HepG2 (cell line): ENCODE data around the gene NUSAP1. TPM values are rescaled to one million over a fixed set of nuclear protein-coding genes. Genes with fewer than 3 reads are reported as not detected.

ENCODE experiments used
- ASH2L ChIP-seq: fragments of 300-600, 200-600 bp; sonication (generic); IDR thresholded peaks from 2 replicates; pipeline ENCODE4 v1.7.0; 2017; ENCODE audit warnings: low read depth, mild to moderate bottlenecking, moderate library complexity, mixed read lengths, low read length; ENCODE audit not compliant: insufficient read length
- CBX5 ChIP-seq: sonication (generic); formaldehyde crosslinking; IDR thresholded peaks from 2 replicates; pipeline ENCODE4 v1.4.0; 2020; ENCODE audit warnings: missing genetic modification reagents, borderline replicate concordance
- FLYWCH1 ChIP-seq: sonication (generic); formaldehyde crosslinking; IDR thresholded peaks from 2 replicates; pipeline ENCODE4 v1.8.1; 2023; ENCODE audit warnings: mild to moderate bottlenecking, missing genetic modification reagents
- HCFC1 ChIP-seq: fragments of 150-350 bp; IDR thresholded peaks from 2 replicates; pipeline ENCODE4 v1.6.1; 2014; ENCODE audit warnings: low read depth, low read length
- HNRNPLL ChIP-seq: fragments of 200-400 bp; formaldehyde crosslinking; IDR thresholded peaks from 2 replicates; pipeline ENCODE4 v1.6.1; 2017; ENCODE audit warnings: mild to moderate bottlenecking, low read depth, low read length; ENCODE audit not compliant: poor library complexity, severe bottlenecking
- NFKBIZ ChIP-seq: IDR thresholded peaks from 2 replicates; pipeline ENCODE4 v1.6.1; 2018; ENCODE audit warnings: missing genetic modification reagents, missing compliant biosample characterization
- SRF ChIP-seq: IDR thresholded peaks from 2 replicates; pipeline ENCODE4 v1.6.1; 2011; ENCODE audit warnings: mild to moderate bottlenecking, low read depth, low read length, moderate library complexity
- WIZ ChIP-seq: sonication (generic); formaldehyde crosslinking; IDR thresholded peaks from 2 replicates; pipeline ENCODE4 v1.5.1; 2020; ENCODE audit warnings: mild to moderate bottlenecking, missing genetic modification reagents
- ZBTB38 ChIP-seq: sonication (generic); formaldehyde crosslinking; IDR thresholded peaks from 2 replicates; pipeline ENCODE4 v1.5.1; 2020; ENCODE audit warnings: mild to moderate bottlenecking, missing genetic modification reagents
- ZBTB7B ChIP-seq: sonication (generic); formaldehyde crosslinking; IDR thresholded peaks from 2 replicates; pipeline ENCODE4 v1.4.0; 2020; ENCODE audit warnings: missing genetic modification reagents
- ZFP82 ChIP-seq: sonication (generic); formaldehyde crosslinking; IDR thresholded peaks from 2 replicates; pipeline ENCODE4 v1.5.1; 2020; ENCODE audit warnings: mild to moderate bottlenecking, missing genetic modification reagents, borderline replicate concordance
- ZNF329 ChIP-seq: sonication (generic); formaldehyde crosslinking; IDR thresholded peaks from 2 replicates; pipeline ENCODE4 v1.9.0; 2021; ENCODE audit warnings: low read depth, mild to moderate bottlenecking, missing genetic modification reagents
- ZNF567 ChIP-seq: sonication (generic); formaldehyde crosslinking; IDR thresholded peaks from 2 replicates; pipeline ENCODE4 v1.8.1; 2023; ENCODE audit warnings: mild to moderate bottlenecking, missing genetic modification reagents, borderline replicate concordance
- polyA plus RNA-seq, 8 experiments: library from polyadenylated mRNA; depleted of rRNA in 3 of 8; stranded (reverse) in 7 of 8; unstranded in 1 of 8; fragments of >200 nt; fragmentation: Illumina TruSeq in 4 of 8; extraction: Trizol in 4 of 8; gene quantifications; 2 replicates each; pipeline versions ENCODE4 v1.2.1 to v1.2.3, GENCODE V29; 2011 to 2016; ENCODE audit warnings: low read depth in 4 of 8, missing spikeins in 1 of 8, mixed read lengths in 1 of 8; ENCODE audit not compliant: insufficient read depth in 1 of 8
- total RNA-seq, 5 experiments: library from RNA; depleted of rRNA; stranded (reverse); fragments of >200 nt; fragmentation: Illumina TruSeq; extraction: Trizol; gene quantifications; 2 replicates each; pipeline ENCODE4 v1.2.3, GENCODE V29; 2016; ENCODE audit warnings: low read depth in 1 of 5
- TF ChIP-seq, protein P1 (sequence below): sonication (generic); formaldehyde crosslinking; IDR thresholded peaks from 2 replicates; pipeline ENCODE4 v1.4.0; 2020; ENCODE audit warnings: mild to moderate bottlenecking, missing genetic modification reagents
- TF ChIP-seq, protein P2 (sequence below): sonication (generic); formaldehyde crosslinking; IDR thresholded peaks from 2 replicates; pipeline ENCODE4 v1.8.1; 2023; ENCODE audit warnings: mild to moderate bottlenecking, moderate library complexity, missing genetic modification reagents
- TF ChIP-seq, protein P3 (sequence below): sonication (generic); formaldehyde crosslinking; IDR thresholded peaks from 2 replicates; pipeline ENCODE4 v1.4.0; 2020; ENCODE audit warnings: missing genetic modification reagents, mild to moderate bottlenecking, borderline replicate concordance
- TF ChIP-seq, protein P4 (sequence below): sonication (generic); formaldehyde crosslinking; IDR thresholded peaks from 2 replicates; pipeline ENCODE4 v1.4.0; 2020; ENCODE audit warnings: missing genetic modification reagents
- TF ChIP-seq, protein P5 (sequence below): sonication (generic); formaldehyde crosslinking; IDR thresholded peaks from 2 replicates; pipeline ENCODE4 v1.5.1; 2020; ENCODE audit warnings: mild to moderate bottlenecking, missing genetic modification reagents, borderline replicate concordance

NUSAP1 gene
- total and polyA plus RNA-seq, 2 of the 13 experiments (the other 11 are each of a cell fraction or from before 2014, with no cell fraction given) = 59.5 to 106 TPM

DNA sequence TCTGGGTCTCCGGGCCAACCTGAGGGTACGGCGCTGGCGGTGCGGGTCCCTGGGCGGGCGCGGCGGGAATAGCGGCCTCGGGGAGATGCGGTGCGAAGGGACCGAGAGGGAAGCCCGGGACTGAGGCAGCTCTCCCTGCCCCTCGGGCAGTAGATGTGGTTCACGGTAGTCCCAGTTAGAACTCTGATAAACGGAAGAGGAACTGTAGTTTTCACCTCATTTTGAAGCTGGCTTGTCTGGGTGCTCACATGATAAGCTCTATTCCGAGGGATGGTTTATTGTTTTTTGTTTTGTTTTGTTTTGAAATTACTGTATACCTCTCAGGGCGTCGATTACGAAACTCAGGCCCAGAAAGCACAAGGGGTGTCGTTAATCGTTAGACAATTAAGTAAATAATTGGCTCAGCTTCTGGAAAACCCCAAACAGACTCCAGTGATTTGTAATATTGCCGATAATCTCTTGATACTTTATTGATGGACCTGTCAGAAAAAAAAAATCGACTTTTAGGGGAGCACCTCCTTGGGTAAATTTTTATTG lies 413 bp downstream of the NUSAP1 start (continued):
- TF ChIP-seq ZNF567 (CRISPR knock-in tag) (0 out of 2 replicates have a peak, but pooled peaks have one; percentile 38), ASH2L (peak; percentile 42), ZNF329 (CRISPR knock-in tag) (no peak), ZBTB7B (CRISPR knock-in tag) (0 out of 2 replicates have a peak, but pooled peaks have one; percentile 14), NFKBIZ (CRISPR knock-in tag) (no peak), SRF (no peak), FLYWCH1 (CRISPR knock-in tag) (0 out of 2 replicates have a peak, but pooled peaks have one; percentile 5), ZFP82 (0 out of 2 replicates have a peak, but pooled peaks have one; percentile 52), WIZ (no peak), ZBTB38 (CRISPR knock-in tag) (no peak), CBX5 (CRISPR knock-in tag) (0 out of 2 replicates have a peak, but pooled peaks have one; percentile 38), HNRNPLL (peak; percentile 77), HCFC1 (no peak)
- TF ChIP-seq, protein P1, sequence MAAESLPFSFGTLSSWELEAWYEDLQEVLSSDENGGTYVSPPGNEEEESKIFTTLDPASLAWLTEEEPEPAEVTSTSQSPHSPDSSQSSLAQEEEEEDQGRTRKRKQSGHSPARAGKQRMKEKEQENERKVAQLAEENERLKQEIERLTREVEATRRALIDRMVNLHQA (CRISPR knock-in tag) = no peak
- TF ChIP-seq, protein P2, sequence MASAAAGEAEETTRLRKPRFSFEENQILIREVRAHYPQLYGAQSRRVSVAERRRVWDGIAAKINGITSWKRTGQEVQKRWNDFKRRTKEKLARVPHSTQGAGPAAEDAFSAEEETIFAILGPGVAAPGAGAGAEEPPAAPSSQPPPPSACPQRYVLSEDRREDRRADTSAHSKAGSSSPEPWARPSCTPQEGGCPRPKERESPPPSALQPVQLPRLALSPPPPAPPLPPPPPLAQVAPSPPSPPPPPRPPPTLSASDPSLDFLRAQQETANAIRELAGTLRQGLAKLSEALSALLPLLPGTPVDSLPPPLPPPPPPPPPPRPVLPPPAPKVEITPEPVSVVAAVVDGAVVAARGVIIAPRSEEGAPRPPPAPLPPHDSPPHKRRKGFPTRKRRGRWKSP (CRISPR knock-in tag) = no peak
- TF ChIP-seq, protein P3, sequence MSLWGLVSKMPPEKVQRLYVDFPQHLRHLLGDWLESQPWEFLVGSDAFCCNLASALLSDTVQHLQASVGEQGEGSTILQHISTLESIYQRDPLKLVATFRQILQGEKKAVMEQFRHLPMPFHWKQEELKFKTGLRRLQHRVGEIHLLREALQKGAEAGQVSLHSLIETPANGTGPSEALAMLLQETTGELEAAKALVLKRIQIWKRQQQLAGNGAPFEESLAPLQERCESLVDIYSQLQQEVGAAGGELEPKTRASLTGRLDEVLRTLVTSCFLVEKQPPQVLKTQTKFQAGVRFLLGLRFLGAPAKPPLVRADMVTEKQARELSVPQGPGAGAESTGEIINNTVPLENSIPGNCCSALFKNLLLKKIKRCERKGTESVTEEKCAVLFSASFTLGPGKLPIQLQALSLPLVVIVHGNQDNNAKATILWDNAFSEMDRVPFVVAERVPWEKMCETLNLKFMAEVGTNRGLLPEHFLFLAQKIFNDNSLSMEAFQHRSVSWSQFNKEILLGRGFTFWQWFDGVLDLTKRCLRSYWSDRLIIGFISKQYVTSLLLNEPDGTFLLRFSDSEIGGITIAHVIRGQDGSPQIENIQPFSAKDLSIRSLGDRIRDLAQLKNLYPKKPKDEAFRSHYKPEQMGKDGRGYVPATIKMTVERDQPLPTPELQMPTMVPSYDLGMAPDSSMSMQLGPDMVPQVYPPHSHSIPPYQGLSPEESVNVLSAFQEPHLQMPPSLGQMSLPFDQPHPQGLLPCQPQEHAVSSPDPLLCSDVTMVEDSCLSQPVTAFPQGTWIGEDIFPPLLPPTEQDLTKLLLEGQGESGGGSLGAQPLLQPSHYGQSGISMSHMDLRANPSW (CRISPR knock-in tag) = no peak
- TF ChIP-seq, protein P4, sequence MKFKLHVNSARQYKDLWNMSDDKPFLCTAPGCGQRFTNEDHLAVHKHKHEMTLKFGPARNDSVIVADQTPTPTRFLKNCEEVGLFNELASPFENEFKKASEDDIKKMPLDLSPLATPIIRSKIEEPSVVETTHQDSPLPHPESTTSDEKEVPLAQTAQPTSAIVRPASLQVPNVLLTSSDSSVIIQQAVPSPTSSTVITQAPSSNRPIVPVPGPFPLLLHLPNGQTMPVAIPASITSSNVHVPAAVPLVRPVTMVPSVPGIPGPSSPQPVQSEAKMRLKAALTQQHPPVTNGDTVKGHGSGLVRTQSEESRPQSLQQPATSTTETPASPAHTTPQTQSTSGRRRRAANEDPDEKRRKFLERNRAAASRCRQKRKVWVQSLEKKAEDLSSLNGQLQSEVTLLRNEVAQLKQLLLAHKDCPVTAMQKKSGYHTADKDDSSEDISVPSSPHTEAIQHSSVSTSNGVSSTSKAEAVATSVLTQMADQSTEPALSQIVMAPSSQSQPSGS (CRISPR knock-in tag) = no peak
- TF ChIP-seq, protein P5, sequence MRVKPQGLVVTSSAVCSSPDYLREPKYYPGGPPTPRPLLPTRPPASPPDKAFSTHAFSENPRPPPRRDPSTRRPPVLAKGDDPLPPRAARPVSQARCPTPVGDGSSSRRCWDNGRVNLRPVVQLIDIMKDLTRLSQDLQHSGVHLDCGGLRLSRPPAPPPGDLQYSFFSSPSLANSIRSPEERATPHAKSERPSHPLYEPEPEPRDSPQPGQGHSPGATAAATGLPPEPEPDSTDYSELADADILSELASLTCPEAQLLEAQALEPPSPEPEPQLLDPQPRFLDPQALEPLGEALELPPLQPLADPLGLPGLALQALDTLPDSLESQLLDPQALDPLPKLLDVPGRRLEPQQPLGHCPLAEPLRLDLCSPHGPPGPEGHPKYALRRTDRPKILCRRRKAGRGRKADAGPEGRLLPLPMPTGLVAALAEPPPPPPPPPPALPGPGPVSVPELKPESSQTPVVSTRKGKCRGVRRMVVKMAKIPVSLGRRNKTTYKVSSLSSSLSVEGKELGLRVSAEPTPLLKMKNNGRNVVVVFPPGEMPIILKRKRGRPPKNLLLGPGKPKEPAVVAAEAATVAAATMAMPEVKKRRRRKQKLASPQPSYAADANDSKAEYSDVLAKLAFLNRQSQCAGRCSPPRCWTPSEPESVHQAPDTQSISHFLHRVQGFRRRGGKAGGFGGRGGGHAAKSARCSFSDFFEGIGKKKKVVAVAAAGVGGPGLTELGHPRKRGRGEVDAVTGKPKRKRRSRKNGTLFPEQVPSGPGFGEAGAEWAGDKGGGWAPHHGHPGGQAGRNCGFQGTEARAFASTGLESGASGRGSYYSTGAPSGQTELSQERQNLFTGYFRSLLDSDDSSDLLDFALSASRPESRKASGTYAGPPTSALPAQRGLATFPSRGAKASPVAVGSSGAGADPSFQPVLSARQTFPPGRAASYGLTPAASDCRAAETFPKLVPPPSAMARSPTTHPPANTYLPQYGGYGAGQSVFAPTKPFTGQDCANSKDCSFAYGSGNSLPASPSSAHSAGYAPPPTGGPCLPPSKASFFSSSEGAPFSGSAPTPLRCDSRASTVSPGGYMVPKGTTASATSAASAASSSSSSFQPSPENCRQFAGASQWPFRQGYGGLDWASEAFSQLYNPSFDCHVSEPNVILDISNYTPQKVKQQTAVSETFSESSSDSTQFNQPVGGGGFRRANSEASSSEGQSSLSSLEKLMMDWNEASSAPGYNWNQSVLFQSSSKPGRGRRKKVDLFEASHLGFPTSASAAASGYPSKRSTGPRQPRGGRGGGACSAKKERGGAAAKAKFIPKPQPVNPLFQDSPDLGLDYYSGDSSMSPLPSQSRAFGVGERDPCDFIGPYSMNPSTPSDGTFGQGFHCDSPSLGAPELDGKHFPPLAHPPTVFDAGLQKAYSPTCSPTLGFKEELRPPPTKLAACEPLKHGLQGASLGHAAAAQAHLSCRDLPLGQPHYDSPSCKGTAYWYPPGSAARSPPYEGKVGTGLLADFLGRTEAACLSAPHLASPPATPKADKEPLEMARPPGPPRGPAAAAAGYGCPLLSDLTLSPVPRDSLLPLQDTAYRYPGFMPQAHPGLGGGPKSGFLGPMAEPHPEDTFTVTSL (CRISPR knock-in tag) = 0 out of 2 replicates have a peak, but pooled peaks have one; percentile 39
